ENCODE measurements around the gene DNAJC24.

DNA sequence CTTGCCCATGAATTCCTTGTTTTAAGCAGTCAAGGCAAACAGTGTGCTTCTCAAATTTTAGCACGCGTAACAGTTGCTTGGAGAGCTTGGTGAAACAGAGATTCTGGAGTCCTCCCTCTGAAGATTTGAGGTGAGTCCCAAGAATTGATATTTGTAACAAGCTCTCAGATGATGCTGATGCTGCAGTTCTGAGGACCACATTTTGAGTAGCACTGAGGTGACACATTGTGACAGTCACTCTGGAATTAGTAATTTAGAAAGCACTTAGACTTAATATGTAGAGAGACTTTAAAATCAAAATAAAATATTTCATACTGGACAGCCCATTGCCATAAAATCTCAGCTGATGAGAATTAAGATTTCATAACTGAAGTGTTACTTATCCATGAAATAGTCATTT is 38.5 kb downstream of the DNAJC24 start:
- TF ChIP-seq, protein P1, sequence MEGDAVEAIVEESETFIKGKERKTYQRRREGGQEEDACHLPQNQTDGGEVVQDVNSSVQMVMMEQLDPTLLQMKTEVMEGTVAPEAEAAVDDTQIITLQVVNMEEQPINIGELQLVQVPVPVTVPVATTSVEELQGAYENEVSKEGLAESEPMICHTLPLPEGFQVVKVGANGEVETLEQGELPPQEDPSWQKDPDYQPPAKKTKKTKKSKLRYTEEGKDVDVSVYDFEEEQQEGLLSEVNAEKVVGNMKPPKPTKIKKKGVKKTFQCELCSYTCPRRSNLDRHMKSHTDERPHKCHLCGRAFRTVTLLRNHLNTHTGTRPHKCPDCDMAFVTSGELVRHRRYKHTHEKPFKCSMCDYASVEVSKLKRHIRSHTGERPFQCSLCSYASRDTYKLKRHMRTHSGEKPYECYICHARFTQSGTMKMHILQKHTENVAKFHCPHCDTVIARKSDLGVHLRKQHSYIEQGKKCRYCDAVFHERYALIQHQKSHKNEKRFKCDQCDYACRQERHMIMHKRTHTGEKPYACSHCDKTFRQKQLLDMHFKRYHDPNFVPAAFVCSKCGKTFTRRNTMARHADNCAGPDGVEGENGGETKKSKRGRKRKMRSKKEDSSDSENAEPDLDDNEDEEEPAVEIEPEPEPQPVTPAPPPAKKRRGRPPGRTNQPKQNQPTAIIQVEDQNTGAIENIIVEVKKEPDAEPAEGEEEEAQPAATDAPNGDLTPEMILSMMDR (conservative IDR thresholded peaks at IDR 0.05; ENCODE audit: low read depth, low read length), result no peak
- no peak for TF ChIP-seq EZH2 (IDR thresholded peaks at IDR 0.05; ENCODE audit: low read length, unreplicated experiment)
- TF ChIP-seq EZH2phosphoT487 (IDR thresholded peaks at IDR 0.05; ENCODE audit: borderline replicate concordance, low read length), result no peak

Measured in PC-3 (cell line).